GM18505 (cell line): ENCODE results near the gene PLD2.

Experiments
- ATAC-seq: cut with Tn5 transposase; IDR thresholded peaks from one replicate; pipeline ENCODE4 v1.9.1; 2021; ENCODE audit not compliant: unreplicated experiment
- POLR2A ChIP-seq: IDR thresholded peaks from 4 replicates; pipeline ENCODE4 v1.6.1; 2011; ENCODE audit warnings: borderline replicate concordance; ENCODE audit not compliant: insufficient read depth, insufficient read length; ENCODE audit errors: extremely low read depth

PLD2 gene

DNA sequence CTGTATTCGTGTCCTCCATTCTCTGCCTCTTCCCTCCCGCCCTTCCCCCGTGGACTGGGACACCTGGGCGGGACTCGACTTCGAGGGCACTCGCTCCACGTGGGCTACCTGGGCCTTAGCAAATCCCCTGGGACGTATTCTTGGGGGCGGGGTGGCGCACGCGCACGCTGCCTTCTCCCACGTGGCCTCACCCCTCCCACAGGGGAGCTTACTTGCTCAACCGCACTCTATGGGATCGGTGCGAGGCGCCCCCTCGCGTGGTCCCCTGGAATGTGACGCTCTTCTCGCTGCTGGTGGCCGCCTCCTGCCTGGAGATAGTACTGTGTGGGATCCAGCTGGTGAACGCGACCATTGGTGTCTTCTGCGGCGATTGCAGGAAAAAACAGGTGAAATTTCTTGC, 24.3 kb upstream of the PLD2 start:
- TF ChIP-seq POLR2A, result no peak
- ATAC-seq, result no peak

DNA sequence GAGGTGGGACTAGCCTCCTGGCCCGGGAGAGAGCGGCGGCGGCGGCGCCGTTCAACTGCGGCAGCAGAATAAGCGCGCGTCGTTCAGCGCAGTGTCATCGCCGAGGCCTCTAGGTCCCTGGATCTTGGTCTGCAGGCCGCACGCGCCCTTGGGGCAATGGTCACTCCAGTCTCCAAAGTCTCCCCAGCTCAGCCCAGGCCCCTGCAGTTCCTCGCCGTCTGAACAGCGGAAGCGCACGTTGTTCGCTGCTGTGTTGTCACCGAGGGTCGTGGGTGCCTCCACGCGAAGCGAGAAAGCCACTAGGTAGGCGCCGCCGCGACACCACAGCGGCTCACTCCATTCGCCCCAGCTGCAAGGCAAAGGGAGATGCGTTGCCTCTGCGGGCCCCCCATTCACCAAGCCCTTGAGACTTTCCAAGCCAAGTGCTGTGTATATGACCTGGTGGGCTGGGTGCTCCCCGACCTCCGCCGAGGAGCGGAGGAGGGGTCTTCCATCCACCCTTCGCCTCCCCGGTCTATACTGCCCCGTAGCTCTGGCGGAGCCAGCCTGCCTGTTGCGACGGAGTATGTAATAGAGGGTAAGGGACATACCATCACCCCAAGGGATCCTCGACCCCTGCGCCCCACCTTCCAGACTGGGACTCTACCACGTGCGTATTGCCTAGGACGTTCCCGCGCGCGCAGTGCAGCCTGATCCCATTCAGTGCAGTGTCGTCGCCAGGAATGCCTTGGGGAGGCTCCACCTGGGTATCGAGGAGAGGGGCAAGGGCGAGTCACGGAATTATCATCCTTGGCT, 21.4 kb upstream of the PLD2 start:
- no peak for TF ChIP-seq POLR2A
- no peak for ATAC-seq

DNA sequence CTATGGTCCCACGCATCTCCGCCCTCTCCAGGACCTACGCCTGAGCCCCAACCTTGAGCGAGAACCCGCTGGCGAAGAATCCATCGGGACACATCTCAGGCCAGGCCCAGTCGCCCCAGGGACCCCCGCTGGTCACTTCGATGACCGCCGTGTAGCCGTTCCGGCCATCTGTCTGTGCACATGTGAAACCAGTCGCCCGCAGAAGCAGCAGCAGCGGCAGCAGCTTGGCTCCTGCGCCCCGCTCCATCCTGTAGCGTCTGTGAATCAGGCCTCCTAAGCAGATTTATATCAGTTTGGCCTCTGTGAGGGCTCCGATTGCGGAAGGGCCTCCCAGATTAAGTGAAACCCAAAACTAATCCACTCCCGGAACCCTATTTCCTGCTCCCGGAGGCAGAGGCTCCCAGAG, 20.8 kb upstream of the PLD2 start, which contains the start of gene VMO1:
TSS of gene VMO1 (minus strand) at position 259 of the 406 bp plus-strand sequence. CDS start at position 247, 12 bp downstream.
- TF ChIP-seq POLR2A, result no peak
- no peak for ATAC-seq

DNA sequence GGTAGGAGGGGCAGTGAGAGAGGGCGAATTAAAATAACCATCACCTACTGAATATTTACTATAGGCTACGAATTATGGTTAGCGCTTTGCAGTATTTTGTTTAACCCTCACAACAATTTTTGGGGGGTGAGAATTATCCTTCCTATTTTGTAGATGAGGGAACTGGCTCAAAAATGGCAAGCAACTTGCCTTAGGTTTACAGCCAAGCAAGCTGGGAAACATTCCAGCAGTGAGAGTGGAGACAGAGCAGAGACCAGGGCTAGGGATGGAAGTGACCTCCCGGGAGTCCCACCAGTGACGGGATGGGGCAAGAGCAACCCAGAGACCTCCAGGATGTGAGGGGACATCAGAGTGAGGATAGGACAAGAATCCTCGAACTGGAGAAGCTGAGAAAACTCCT, 20.4 kb upstream of the PLD2 start:
- TF ChIP-seq POLR2A, result no peak
- ATAC-seq, result no peak

DNA sequence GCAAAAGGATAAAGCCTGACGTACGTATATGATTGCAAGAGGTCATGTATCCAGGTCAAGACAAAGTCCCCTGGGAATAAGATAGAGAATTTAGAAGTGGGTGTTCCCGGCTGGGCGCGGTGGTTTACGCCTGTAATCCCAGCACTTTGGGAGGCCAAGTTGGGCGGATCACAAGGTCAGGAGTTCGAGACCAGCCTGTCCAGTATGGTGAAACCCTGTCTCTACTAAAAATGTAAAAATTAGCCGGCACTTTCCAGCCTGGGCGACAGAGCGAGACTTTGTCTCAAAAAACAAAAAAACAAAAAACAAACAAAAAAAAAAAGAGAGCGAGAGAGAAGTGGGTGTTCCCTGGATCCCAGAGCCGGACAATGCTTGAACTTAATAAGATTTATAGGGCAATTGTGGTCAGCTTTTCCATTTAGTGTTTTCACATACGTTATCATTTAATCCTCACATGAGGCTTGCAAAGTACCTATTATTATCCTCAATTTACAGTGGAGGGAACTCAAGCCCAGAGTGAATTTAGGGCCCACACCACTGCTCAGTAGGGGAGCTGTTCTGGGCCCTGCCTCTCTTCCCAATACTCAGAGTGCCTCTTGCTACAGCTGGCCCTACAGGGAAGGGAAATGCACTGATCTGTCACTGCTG, 18.7 kb upstream of the PLD2 start:
- TF ChIP-seq POLR2A, result no peak
- no peak for ATAC-seq

DNA sequence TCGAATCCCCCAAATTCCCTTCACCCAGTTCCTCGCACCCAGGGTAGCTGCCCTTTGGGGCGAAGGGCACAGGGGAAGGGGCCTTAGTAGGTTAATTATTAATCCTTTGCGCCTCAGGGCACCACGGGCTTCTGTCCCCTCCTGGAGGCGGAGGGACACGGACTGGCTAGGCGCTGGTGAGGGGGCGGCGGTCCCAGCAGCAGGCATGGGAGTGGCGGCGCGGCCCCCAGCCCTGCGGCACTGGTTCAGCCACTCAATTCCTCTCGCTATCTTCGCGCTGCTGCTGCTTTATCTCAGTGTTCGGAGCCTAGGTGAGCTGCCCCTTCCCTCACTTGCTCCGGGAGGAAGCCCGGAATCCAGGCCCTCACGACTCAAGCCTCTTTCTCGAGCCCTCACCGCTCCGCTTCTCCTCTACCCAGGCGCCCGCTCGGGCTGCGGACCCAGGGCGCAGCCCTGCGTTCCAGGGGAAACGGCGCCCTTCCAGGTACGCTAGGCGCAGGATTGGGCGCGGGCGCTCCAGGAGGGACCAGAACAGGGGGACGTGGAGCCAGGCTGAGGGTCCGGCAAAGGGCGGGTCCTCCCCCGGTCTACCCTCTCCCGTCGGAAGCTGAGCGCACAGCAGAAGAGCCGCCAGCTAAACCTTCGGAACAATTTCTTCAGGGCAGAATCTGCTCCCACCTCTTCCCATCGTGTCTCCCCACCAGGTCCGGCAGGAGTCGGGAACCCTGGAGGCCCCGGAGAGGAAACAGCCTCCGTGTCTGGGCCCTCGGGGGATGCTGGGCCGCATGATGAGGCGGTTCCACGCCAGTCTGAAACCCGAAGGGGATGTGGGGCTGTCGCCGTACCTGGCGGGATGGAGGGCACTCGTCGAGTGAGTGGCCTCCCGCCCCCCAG, 17.9 kb upstream of the PLD2 start, which contains the start of gene GLTPD2:
TSS of gene GLTPD2 (plus strand) at position 158 of the 894 bp plus-strand sequence. CDS start at position 206, 48 bp downstream.
- TF ChIP-seq POLR2A, result no peak
- peak; percentile 23 for ATAC-seq

DNA sequence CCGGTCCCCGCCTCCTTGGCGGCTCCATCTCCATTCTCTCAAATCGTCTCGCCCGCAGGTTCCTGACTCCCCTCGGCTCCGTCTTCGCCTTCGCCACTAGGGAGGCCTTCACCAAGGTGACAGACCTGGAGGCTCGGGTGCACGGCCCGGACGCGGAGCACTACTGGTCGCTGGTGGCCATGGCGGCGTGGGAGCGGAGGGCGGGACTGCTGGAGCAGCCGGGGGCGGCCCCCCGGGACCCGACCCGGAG, 17.3 kb upstream of the PLD2 start:
- no peak for ATAC-seq
- TF ChIP-seq POLR2A, result no peak

DNA sequence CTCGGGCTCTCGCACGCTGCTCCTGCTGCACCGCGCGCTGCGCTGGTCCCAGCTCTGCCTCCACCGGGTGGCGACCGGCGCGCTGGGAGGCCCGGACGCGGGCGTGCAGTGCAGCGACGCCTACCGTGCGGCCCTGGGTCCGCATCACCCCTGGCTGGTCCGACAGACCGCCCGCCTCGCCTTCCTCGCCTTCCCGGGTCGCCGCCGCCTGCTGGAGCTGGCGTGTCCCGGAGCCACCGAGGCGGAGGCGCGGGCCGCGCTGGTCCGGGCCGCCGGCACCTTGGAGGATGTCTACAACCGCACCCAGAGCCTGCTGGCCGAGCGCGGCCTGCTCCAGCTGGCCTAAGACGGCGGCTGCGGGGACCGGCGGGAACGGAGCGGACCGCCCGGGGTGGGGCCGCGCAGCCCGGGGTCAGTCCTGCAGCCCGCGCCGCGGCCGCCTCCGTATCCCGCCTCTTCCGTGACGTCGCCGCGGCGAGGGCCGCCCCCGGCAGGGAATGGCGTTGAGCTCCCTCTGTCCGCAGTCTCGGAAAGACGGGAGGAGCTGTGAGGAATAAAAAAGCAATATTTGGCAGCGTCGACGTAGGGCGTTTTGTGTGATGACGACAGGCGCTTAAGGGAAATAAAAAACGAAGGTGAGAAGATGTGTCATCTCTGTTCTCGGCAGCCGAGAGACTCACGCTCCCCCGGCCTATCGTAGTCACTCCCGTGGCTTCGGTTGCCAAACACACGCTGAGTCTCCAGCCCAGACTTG, 16.8 kb upstream of the PLD2 start:
- ATAC-seq, result peak; percentile 79
- peak; percentile 49 for TF ChIP-seq POLR2A

DNA sequence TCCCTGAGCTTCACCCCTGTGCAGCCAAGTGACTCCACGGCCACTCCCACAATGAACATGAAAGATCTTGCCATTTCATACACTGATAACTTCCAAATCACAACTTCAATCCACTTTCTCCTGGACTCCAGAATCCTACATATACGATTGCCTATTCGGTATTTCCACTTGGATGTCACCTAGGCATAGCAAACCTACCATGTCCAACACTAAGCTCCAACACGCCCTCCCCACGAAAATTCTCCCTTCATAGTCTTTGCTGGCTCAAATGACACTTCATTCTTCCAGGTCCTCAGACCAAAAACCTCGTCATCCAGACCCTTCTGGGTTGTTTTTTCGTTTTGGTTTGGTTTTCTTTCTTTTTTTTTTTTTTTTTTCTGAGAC, 16.3 kb upstream of the PLD2 start:
- ATAC-seq, result no peak

DNA sequence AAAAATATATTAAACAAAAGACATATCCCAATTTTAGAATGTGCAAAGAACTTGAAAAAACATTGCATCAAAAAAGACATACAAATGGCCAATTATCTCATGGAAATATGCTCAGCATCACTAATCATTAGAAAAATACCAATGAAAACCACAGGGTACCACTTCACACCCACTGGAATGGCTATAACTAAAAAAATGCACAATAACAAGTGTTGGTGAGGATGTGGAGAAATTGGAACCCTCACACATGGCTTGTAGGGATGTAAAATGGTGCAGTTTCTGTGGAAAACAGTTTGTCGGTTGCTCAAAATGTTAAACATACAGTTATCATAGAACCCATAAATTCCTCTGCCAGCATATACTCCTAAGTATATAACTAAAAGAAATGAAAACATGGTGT, 11.8 kb upstream of the PLD2 start:
- TF ChIP-seq POLR2A, result no peak
- no peak for ATAC-seq

More for the DNA sequence above, 16.3 kb upstream of the PLD2 start:
- no peak for TF ChIP-seq POLR2A

DNA sequence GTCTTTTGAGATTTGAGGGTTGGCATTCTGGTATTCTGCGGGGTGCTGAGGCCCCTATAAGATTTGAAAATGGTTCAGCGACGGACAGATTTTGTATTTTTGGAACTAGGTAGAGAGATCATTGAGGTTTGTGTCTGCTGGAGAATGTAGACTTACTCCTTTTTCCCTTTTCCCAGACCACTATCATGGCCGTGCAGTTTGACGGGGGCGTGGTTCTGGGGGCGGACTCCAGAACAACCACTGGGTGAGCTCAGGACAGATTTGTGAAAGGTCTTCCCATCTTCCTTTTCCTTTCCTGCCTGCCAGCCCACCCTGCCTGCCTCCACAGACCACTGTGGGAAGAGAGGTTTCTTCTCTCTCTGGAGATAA, 10.4 kb upstream of the PLD2 start:
- no peak for TF ChIP-seq POLR2A
- no peak for ATAC-seq

DNA sequence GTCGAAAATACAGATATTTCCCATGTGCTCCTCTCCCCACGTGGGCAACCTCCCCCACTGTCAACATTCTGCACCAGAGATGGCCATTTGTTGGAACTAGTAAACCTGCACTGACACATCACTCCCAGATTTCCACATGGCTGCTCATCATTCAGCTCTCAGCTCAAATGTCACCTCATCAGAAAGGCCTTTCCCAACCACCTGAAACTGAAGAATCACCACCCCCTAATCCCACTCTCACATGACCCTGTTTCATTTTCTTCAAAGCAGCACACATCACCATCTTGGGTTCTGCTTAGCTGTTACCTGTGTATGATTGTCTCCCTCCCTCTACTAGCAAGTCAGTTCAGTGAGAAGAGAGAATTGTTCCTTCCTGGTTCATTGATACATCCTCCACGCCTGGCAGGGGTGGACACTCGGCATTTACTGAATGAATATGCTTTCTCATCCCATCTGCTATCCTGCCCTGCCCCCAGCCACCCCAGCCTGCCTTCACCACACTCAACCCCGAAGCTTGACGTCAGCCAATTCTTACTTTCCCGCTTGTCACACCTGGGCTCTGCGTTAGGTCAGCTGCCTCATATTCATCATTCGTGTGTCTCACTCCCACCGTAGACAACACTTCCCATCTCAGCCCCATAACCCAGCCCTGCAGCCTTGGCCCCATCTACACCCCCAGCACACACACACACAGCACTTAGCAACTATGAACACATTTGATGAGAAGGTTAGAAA, 6.3 kb upstream of the PLD2 start:
- no peak for ATAC-seq
- TF ChIP-seq POLR2A, result no peak

DNA sequence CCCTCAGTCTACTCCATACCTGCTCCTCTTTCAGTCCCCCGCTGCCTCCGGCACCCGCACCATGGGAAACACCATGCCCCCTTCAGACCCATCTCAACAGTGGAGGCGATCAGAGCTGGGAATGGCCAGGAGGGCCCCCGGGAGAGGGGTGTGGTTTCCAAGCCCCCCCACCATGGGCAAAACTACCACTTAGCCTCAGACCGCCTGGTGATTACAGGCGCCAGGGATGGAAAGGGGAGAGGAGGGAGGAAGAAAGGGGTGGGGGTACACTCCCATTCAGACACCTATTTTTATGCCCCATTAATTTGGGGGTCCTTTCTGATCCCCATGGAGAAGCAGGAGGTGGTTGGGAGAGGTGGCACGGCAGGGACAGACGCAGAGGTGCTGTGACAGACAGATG, 4.7 kb upstream of the PLD2 start, which contains the start of gene C17orf114:
TSS of gene C17orf114 (minus strand) at position 101 of the 400 bp plus-strand sequence.
- ATAC-seq, result no peak
- no peak for TF ChIP-seq POLR2A

DNA sequence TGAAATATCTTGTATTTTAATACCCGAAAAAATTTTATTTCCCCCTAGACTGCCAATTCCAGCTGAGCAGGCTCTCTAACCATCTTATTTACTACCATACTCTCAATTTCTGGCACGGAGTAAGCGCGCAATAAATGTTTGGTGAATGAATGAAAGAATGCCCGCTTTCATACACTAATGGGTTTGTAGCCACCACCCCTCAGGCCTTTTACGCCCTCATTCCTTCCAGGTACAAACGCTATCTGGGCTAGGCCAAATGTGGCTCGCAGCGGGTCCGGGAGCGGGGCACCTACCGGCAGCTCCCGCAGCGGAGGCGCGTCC, 536 bp upstream of the PLD2 start:
- no peak for TF ChIP-seq POLR2A
- ATAC-seq, result no peak
